Neural progenitor cell (in vitro differentiated cells): ENCODE measurements around the gene GGT5. TPM values are rescaled to one million over a fixed set of nuclear protein-coding genes. Genes with fewer than 3 reads are reported as not detected.
"Not testable (repeated sequence)": the region's sequence is repeated elsewhere in the genome, so short reads cannot be mapped to it uniquely, and the experiment has no call there.

Source experiments
- DNase-seq: peaks from one replicate; pipeline ENCODE4 v3.0.0-alpha.2; 2016; ENCODE audit warnings: low spot score
- H2AFZ ChIP-seq: fragments of 200-600 bp; sonication (generic); replicated peaks from 2 replicates; pipeline ENCODE4 v1.6.1; 2016; ENCODE audit warnings: antibody characterized with exemption
- H3F3A ChIP-seq: fragments of 200-600 bp; sonication (generic); 2 replicates; pipeline ENCODE4 v1.6.1; 2016; ENCODE audit warnings: antibody characterized with exemption, low read depth
- H3K27ac ChIP-seq: fragments of 200-600 bp; sonication (generic); 2 replicates; pipeline ENCODE4 v1.5.1; 2016; ENCODE audit warnings: mild to moderate bottlenecking
- H3K27me3 ChIP-seq: fragments of 200-600 bp; sonication (generic); 2 replicates; pipeline ENCODE4 v1.6.1; 2016; ENCODE audit warnings: mild to moderate bottlenecking, moderate library complexity
- H3K36me3 ChIP-seq: fragments of 200-600 bp; sonication (generic); 2 replicates; pipeline ENCODE4 v1.5.1; 2016
- H3K4me1 ChIP-seq: fragments of 200-600 bp; sonication (generic); 2 replicates; pipeline ENCODE4 v1.6.1; 2016; ENCODE audit warnings: mixed run types
- H3K4me2 ChIP-seq: fragments of 200-600 bp; sonication (generic); 2 replicates; pipeline ENCODE4 v1.6.1; 2016
- H3K4me3 ChIP-seq: fragments of 200-600 bp; sonication (generic); 2 replicates; pipeline ENCODE4 v1.5.1; 2016
- H3K79me2 ChIP-seq: fragments of 200-600 bp; sonication (generic); 2 replicates; pipeline ENCODE4 v1.6.1; 2016; ENCODE audit warnings: low read depth
- H3K9ac ChIP-seq: fragments of 200-600 bp; sonication (generic); 2 replicates; pipeline ENCODE4 v1.6.1; 2016
- H3K9me3 ChIP-seq: fragments of 200-600 bp; sonication (generic); 2 replicates; pipeline ENCODE4 v1.5.1; 2016; ENCODE audit warnings: low read depth
- H4K20me1 ChIP-seq: fragments of 200-600 bp; sonication (generic); 2 replicates; pipeline ENCODE4 v1.6.1; 2016; ENCODE audit warnings: low read depth
- H3K27ac Mint-ChIP-seq: 3 replicates; pipeline ENCODE4 v1.8.0; 2021; ENCODE audit warnings: mixed read lengths
- H3K27me3 Mint-ChIP-seq: 2 replicates; pipeline ENCODE4 v1.8.0; 2022; ENCODE audit warnings: low read depth, mild to moderate bottlenecking, inconsistent platforms, moderate library complexity, mixed read lengths; ENCODE audit not compliant: insufficient read depth
- H3K36me3 Mint-ChIP-seq: 3 replicates; pipeline ENCODE4 v1.8.0; 2021; ENCODE audit warnings: mixed read lengths
- H3K4me1 Mint-ChIP-seq: 3 replicates; pipeline ENCODE4 v1.8.0; 2021; ENCODE audit warnings: mixed read lengths
- H3K4me3 Mint-ChIP-seq: 3 replicates; pipeline ENCODE4 v1.8.0; 2021; ENCODE audit warnings: mild to moderate bottlenecking, moderate library complexity, mixed read lengths
- H3K9me3 Mint-ChIP-seq: 3 replicates; pipeline ENCODE4 v1.8.0; 2020; ENCODE audit warnings: mixed read lengths
- EZH2 ChIP-seq: fragments of 200-600 bp; sonication (generic); IDR thresholded peaks from 2 replicates; pipeline ENCODE4 v1.6.1; 2017; ENCODE audit warnings: antibody characterized with exemption, mild to moderate bottlenecking, moderate library complexity
- EZH2phosphoT487 ChIP-seq: fragments of 200-600 bp; sonication (generic); IDR thresholded peaks from 2 replicates; pipeline ENCODE4 v1.6.1; 2017; ENCODE audit warnings: antibody characterized with exemption
- total RNA-seq: library from RNA; depleted of rRNA; stranded (reverse); fragments of >200 nt; gene quantifications from 2 replicates; pipeline ENCODE4 v1.2.3, GENCODE V29; 2015; ENCODE audit warnings: low replicate concordance
- TF ChIP-seq, protein P1 (sequence below): fragments of 200-600 bp; sonication (generic); IDR thresholded peaks from 2 replicates; pipeline ENCODE4 v1.5.1; 2017; ENCODE audit warnings: antibody characterized with exemption, mild to moderate bottlenecking

Gene GGT5
- total RNA-seq, 1 donor from 2014 or later: not detected

DNA sequence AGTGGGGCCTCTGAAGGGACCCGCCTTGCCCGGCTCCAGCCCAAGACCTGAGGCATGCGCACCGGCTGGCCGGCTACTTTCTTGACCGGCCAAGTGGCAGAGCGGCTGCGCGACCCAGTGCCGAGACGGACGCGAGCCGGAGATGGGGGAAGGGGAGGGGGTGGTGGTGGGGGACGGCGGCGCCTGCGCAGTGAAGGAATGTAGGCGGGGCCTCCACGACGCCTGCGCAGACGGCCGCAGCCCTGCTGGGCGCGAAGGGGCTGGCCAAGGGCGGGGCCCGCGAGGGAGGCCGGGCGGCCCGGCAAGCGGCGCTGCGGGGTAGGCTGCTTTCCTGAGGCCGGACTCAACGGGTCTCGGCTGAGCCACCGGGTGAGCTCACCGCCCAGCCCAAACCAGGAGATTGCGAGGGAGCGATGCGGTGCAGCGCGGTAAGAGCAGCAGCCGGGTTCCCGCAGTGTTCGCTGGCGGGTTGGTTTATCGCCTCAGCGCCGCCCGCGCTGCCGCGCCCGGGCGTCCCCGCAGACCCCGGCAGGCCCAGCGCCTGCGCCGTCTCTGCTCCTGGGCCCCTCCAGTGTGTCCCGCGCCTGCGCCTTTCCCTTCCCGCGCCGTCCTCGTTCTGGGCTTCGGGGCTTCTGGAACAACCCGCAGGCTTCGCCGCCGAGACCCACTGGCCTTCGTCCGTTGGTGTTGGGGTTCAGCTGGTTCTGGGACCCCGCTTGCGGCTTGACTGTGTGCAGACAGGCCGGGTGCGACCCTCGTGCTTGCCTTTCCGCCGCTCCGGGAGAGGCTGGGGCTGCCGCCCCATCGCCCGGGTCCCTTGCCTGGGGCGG is 25.9 kb upstream of the GGT5 start, which contains the start of gene SPECC1L:
SPECC1L (plus strand) TSS at position 276 of the 830 bp plus-strand sequence. CDS start 31,401 bp downstream, outside the sequence.
- Mint-ChIP-seq H3K27me3 (peaks cover 9% of the 10 kb centered on the region), H3K9me3 (no peaks in the 10 kb centered on the region), H3K4me3 (peak within 1 kb of the TSS; percentile 90), H3K4me1 (peaks cover 41% of the 10 kb centered on the region), H3K27ac (peak within 1 kb of the TSS; percentile 96), H3K36me3 (peaks cover 3% of the 10 kb centered on the region)
- H3K9ac ChIP-seq: peak within 1 kb of the TSS; percentile 91
- peak within 1 kb of the TSS; percentile 91 for H3K4me3 ChIP-seq
- DNase-seq: peak; percentile 97
- peaks cover 46% of the 10 kb centered on the region for H4K20me1 ChIP-seq
- H3K27ac ChIP-seq: peak within 1 kb of the TSS; percentile 85
- H2AFZ ChIP-seq: peak within 1 kb of the TSS; percentile 75
- no peak for TF ChIP-seq EZH2
- TF ChIP-seq, protein P1, sequence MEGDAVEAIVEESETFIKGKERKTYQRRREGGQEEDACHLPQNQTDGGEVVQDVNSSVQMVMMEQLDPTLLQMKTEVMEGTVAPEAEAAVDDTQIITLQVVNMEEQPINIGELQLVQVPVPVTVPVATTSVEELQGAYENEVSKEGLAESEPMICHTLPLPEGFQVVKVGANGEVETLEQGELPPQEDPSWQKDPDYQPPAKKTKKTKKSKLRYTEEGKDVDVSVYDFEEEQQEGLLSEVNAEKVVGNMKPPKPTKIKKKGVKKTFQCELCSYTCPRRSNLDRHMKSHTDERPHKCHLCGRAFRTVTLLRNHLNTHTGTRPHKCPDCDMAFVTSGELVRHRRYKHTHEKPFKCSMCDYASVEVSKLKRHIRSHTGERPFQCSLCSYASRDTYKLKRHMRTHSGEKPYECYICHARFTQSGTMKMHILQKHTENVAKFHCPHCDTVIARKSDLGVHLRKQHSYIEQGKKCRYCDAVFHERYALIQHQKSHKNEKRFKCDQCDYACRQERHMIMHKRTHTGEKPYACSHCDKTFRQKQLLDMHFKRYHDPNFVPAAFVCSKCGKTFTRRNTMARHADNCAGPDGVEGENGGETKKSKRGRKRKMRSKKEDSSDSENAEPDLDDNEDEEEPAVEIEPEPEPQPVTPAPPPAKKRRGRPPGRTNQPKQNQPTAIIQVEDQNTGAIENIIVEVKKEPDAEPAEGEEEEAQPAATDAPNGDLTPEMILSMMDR: peak; percentile 9
- H3K4me1 ChIP-seq: peaks cover 24% of the 10 kb centered on the region
- peak within 1 kb of the TSS; percentile 92 for H3K4me2 ChIP-seq
- peaks cover 47% of the 10 kb centered on the region for H3K79me2 ChIP-seq
- no peaks in the 10 kb centered on the region for H3K9me3 ChIP-seq
- peaks cover 35% of the 10 kb centered on the region for H3F3A ChIP-seq
- H3K36me3 ChIP-seq: no peaks in the 10 kb centered on the region
- no peaks in the 10 kb centered on the region for H3K27me3 ChIP-seq

DNA sequence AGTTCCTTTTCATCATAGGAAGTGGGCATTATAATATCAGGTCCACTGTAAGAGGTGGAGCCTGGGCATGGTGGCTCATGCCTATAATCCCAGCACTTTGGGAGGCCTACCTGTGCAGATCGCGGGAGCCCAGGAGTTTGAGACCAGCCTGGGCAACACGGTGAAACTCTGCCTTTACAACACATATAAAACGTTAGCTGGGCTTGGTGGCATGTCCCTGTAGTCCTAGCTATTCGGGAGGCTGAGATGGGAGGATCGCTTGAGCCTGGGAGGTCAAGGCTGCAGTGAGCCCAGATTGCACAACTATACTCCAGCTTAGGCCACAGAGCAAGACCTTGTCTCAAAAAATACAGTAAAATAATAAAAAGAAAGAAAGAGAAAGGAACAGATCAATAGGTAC is 21.6 kb upstream of the GGT5 start:
- peaks cover 28% of the 10 kb centered on the region for H3K4me1 Mint-ChIP-seq
- H3K27me3 ChIP-seq, H3K4me2 ChIP-seq, H3K9me3 ChIP-seq, H3K27ac Mint-ChIP-seq, H3K9me3 Mint-ChIP-seq, H3K36me3 Mint-ChIP-seq, H3K4me1 ChIP-seq, H3K4me3 Mint-ChIP-seq, DNase-seq, H4K20me1 ChIP-seq, H3K79me2 ChIP-seq, H3K4me3 ChIP-seq, H3K9ac ChIP-seq, H3K27ac ChIP-seq, H3K27me3 Mint-ChIP-seq, H2AFZ ChIP-seq, H3K36me3 ChIP-seq: not testable (repeated sequence)
- peaks cover 19% of the 10 kb centered on the region for H3F3A ChIP-seq

DNA sequence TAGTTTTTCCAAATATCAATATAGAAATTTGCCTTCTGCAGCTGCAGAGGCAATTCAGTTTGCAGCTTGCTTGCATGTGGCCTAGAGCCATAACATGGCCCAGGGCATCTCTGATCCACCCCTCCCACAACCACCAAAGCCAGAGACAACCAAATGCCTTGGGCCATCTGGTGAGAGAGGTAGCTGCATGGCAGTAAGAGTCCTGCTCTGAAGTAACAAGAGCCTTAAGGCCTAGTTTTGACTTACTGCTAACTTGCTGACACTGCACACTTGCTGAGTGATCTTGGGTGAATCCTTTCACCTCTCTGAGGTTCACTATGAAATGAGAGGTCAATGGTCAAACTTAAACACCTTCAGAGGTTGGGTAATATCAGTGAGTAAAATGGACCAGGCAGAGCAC is 20.9 kb upstream of the GGT5 start:
- Histone ChIP-seq H3K4me3 (no peak overlapping the region), H3F3A (peaks cover 19% of the 10 kb centered on the region), H3K79me2 (no peaks in the 10 kb centered on the region), H3K9ac (no peak overlapping the region), H3K36me3 (no peaks in the 10 kb centered on the region), H3K27ac (no peak overlapping the region), H3K27me3 (no peaks in the 10 kb centered on the region), H3K4me2 (no peak overlapping the region), H3K4me1 (no peaks in the 10 kb centered on the region), H2AFZ (no peak overlapping the region), H4K20me1 (no peaks in the 10 kb centered on the region), H3K9me3 (no peaks in the 10 kb centered on the region)
- no peaks in the 10 kb centered on the region for H3K36me3 Mint-ChIP-seq
- no peak for DNase-seq
- no peak overlapping the region for H3K4me3 Mint-ChIP-seq
- peaks cover 27% of the 10 kb centered on the region for H3K4me1 Mint-ChIP-seq
- no peak overlapping the region for H3K27ac Mint-ChIP-seq
- peaks cover 6% of the 10 kb centered on the region for H3K27me3 Mint-ChIP-seq
- TF ChIP-seq, protein P1: no peak
- no peak for TF ChIP-seq EZH2
- TF ChIP-seq EZH2phosphoT487: no peak
- no peaks in the 10 kb centered on the region for H3K9me3 Mint-ChIP-seq

DNA sequence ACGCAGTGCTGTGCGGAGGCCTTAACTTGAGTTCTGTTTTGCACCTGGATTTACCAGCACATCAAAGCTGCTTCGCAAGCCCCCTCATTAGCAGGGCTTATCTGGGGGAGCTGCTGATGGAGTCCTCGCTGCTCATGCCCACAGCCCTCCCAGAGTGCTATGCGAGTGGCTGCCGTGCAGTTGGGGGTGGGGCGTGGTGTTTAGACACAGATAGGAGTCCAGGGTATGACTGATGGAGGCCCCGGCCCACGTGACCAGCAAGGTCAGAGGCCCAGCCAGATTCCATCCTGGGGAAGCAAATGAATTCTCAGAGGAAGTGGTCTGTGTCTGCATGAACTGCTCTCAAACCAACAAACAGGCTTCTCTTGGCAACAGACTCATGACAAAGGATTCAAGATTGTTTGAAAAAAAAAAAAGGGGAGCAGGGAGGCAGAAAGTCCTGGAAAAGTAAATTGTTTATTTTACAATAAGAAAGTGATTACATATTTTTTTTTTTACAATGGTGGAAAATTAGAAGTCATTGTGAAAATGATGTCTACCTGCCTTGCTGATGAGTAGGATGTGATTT is 19.5 kb upstream of the GGT5 start:
- not testable (repeated sequence) for H3K9me3 Mint-ChIP-seq, H3K4me3 ChIP-seq, H2AFZ ChIP-seq, H3K36me3 ChIP-seq, H3K27me3 Mint-ChIP-seq, H3K79me2 ChIP-seq, H3F3A ChIP-seq, H3K4me1 ChIP-seq, H3K4me2 ChIP-seq, H3K27ac ChIP-seq, H3K4me3 Mint-ChIP-seq, H4K20me1 ChIP-seq, H3K36me3 Mint-ChIP-seq, DNase-seq, H3K9ac ChIP-seq, H3K9me3 ChIP-seq, H3K27me3 ChIP-seq
- H3K27ac Mint-ChIP-seq: peak overlapping the region; percentile 94
- H3K4me1 Mint-ChIP-seq: peaks cover 26% of the 10 kb centered on the region

DNA sequence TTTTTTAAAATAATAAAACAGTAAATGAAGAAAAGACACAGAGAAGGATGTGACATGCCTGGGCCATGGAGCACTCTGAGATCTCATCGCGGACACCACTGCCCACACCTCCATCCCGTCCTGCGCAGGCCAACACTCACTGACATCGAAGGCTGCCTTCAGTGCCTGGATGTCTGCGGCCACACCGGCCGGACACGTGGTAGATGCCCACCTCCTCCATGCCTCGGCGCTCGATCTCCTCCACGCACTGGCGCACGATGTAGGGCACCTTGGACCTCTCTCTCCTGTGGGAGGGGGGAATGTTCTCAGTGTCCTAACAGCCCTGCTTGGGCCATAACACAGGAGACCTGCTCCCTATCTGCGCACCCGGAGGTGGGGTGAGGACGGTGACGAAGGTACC is 18.6 kb upstream of the GGT5 start:
- Mint-ChIP-seq H3K4me1 (peaks cover 24% of the 10 kb centered on the region), H3K27ac (peak overlapping the region; percentile 93)
- not testable (repeated sequence) for H3K27me3 Mint-ChIP-seq, H3K4me1 ChIP-seq, H2AFZ ChIP-seq, H3K4me3 Mint-ChIP-seq, H3K27ac ChIP-seq, H3K27me3 ChIP-seq, H3K4me3 ChIP-seq, H3K36me3 ChIP-seq, H3F3A ChIP-seq, H3K36me3 Mint-ChIP-seq, H3K9me3 ChIP-seq, H4K20me1 ChIP-seq, H3K79me2 ChIP-seq, H3K9ac ChIP-seq, H3K9me3 Mint-ChIP-seq, DNase-seq, H3K4me2 ChIP-seq

DNA sequence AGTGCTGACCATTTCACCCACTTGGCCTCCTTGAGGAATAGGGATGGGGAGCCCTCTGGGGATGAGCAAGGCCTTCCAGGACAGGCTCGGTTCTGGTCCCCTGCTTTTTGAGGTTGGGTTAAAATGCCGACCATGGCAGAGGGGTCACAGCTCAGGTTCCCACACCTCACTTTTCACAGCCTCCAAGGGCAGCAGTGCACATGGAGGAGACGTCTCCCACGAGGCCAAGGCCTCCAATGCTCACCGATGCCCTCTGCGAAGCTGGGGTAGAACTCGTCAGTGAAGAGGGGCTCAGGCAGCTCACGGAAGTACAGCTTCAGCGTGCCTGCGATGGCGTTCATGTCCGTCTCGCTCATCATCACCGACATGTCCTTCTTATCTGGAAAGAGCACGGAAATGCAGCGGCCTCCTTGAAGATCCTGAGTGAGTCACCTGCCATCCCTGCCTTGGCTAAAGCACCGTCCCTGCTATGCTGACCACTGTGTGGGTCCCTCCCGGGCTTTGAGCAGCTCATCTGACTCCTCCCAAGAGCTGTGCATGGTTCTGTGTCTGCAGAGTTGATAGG is 17.4 kb upstream of the GGT5 start:
- H3K27ac Mint-ChIP-seq, H4K20me1 ChIP-seq, H3K4me2 ChIP-seq, H3K4me3 ChIP-seq, H3K79me2 ChIP-seq, H3K9me3 ChIP-seq, H3K9me3 Mint-ChIP-seq, H3K4me3 Mint-ChIP-seq, H3K9ac ChIP-seq, H3K36me3 Mint-ChIP-seq, H3K27ac ChIP-seq, H3K4me1 ChIP-seq, H2AFZ ChIP-seq, H3K27me3 Mint-ChIP-seq, H3K36me3 ChIP-seq, H3K27me3 ChIP-seq, H3F3A ChIP-seq, DNase-seq: not testable (repeated sequence)
- H3K4me1 Mint-ChIP-seq: peaks cover 24% of the 10 kb centered on the region
